ENCODE results near the gene KIF1A. TPM values are rescaled to one million over a fixed set of nuclear protein-coding genes. Genes with fewer than 3 reads are reported as not detected.
A peak's percentile ranks its signal among the peaks of the same experiment; 100 is the strongest.

Gene KIF1A
- total and polyA plus RNA-seq, 2 of the 8 experiments (the other 6 are each of a cell fraction or from before 2014, with no cell fraction given), result 61.3 to 281 TPM

DNA sequence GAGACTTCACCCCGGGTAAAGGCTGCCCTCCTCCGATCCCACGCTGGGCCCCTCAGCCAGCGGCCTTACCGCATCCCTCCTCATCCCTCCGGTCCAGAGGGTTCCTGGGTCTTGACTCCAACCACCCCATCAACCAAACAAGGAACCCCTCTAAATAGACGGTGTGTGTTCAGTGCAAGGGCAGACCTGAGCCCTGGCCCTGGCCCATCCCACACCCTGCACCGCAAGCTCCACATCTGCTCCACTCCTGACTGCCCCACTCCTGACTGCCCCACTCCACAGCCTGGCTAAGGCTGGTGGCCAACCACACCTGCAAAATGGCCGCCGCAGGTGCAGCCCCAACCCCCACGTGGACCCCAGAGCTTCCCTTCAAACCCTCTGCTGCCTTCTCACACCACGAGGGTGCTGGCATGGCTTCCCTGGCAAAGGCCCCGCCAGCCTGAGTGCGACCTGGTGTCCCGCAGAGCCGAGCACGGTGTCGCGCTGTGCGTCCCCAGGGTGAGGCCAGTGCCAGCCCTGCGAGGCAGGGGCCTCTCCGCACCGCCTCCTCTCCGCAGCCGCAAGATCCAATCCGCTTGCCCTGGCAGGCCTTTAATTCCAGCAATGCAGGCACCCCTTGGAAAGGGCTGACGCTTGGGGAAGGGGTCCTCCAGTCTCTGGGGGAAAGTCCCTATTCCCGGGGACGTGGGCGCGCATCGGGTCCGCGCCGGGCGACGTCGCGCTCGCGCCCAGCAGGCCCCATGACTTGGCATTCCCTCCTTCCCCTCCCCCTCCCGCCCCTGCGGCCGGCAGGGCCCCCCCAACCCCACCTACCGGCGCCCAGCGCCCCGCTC, 1.5 kb downstream of the KIF1A start:
- peak overlapping the region; percentile 10; the same call in 1 of the 2 replicates for H2BK20ac ChIP-seq (ENCODE audit: low read length)
- FAIRE-seq (no peak), DNase-seq (ENCODE audit: low read depth in 1 of 2, low spot score in 2 of 2) (peak in 1 of 2 experiments; percentile 66)
- H3K9me3 ChIP-seq (ENCODE audit: insufficient read depth in 2 of 2, low read depth in 1 of 2, low read length in 1 of 2), result no peaks in the 10 kb centered on the region; a peak in 1 of 4 replicates
- H2BK5ac ChIP-seq (ENCODE audit: low read depth, low read length), result no peak overlapping the region; the same call in 1 of the 2 replicates
- peak overlapping the region; percentile 88 for H3K18ac ChIP-seq (ENCODE audit: extremely low read depth, low read length)
- peak overlapping the region; percentile 84 for H3K27ac ChIP-seq (ENCODE audit: low read depth, low read length)
- H3K79me2 ChIP-seq (ENCODE audit: control insufficient read depth in 1 of 2, insufficient read depth in 2 of 2, low read length in 2 of 2), result peaks cover 44 to 53% of the 10 kb centered on the region in 2 experiments
- no peak overlapping the region for H3K23ac ChIP-seq (ENCODE audit: insufficient read length)
- H2BK15ac ChIP-seq (ENCODE audit: low read length), result peak overlapping the region; percentile 95
- 53% methylated on average over 15 of the region's 48 CpGs; no CpG with 5 or more reads in 1 of the 2 experiments for WGBS, 2 experiments (ENCODE audit: extremely low coverage in 1 of 2, insufficient coverage in 1 of 2, insufficient read length in 1 of 2, insufficient replicate concordance in 2 of 2, low coverage in 1 of 2, low lambda C conversion rate in 2 of 2, missing lambda C conversion rate in 1 of 2)
- peak overlapping the region; percentile 99 for H3K4ac ChIP-seq (replicated peaks; ENCODE audit: insufficient read length, low read depth, low read length)
- H2BK12ac ChIP-seq (ENCODE audit: low read depth, low read length), result peak overlapping the region; percentile 95; the same call in 1 of the 2 replicates
- H3K36me3 ChIP-seq (ENCODE audit: control insufficient read depth in 2 of 4, insufficient read depth in 4 of 4, low read length in 3 of 4), result peaks cover 0 to 7% (median 0%) of the 10 kb centered on the region in 4 experiments; a peak in 3 of 8 replicates
- peak overlapping the region; percentile 73 to 99 for H3K4me2 ChIP-seq (ENCODE audit: insufficient read depth in 1 of 2, low read depth in 2 of 2, low read length in 2 of 2)
- peak overlapping the region; percentile 95; the same call in 1 of the 2 replicates for H2AK5ac ChIP-seq (ENCODE audit: low read depth, low read length)
- H4K20me1 ChIP-seq (replicated peaks in 1 of 2; ENCODE audit: control insufficient read depth in 1 of 2, insufficient read depth in 2 of 2, low read length in 2 of 2), result peaks cover 25 to 30% of the 10 kb centered on the region in 2 experiments
- ChIA-PET CTCF (ENCODE audit: partially characterized antibody) (interaction anchor here (1.0 kb wide), 1 partner anchor 19 kb away, joined by 3 read pairs; no protein-coding TSS in a partner anchor), POLR2A (ENCODE audit: partially characterized antibody) (interaction anchor here (0.5 to 4.3 kb wide), 18 partner anchors 8 to 825 kb away, joined by 3 to 52 read pairs (median 8); no protein-coding TSS in a partner anchor)
- H3K14ac ChIP-seq (ENCODE audit: insufficient read length), result no peak overlapping the region
- peak overlapping the region; percentile 1 for H3K56ac ChIP-seq (replicated peaks; ENCODE audit: insufficient read length, low read depth, low read length)
- peak overlapping the region; percentile 69 to 100 (median 80) for H3K4me3 ChIP-seq (ENCODE audit: extremely low read depth in 1 of 4, insufficient read depth in 2 of 4, low read depth in 3 of 4, low read length in 4 of 4)
- peaks cover 12% of the 10 kb centered on the region for H3K79me1 ChIP-seq (ENCODE audit: low read depth, low read length)
- peak overlapping the region; percentile 87 for H4K5ac ChIP-seq (ENCODE audit: insufficient read length, low read depth, low read length)
- H3K4me1 ChIP-seq (replicated peaks in 1 of 4; ENCODE audit: control insufficient read depth in 3 of 4, insufficient read depth in 4 of 4, low read length in 3 of 4), result peaks cover 0 to 20% (median 16%) of the 10 kb centered on the region in 4 experiments; a peak in 6 of 7 replicates
- peak overlapping the region; percentile 37 to 85 (median 74) for H3K9ac ChIP-seq (replicated peaks in 1 of 4; ENCODE audit: extremely low read depth in 1 of 4, low read depth in 3 of 4, low read length in 3 of 4)
- H3K27me3 ChIP-seq (replicated peaks in 1 of 4; ENCODE audit: control insufficient read depth in 3 of 4, extremely low read depth in 1 of 4, insufficient read depth in 3 of 4, low read length in 3 of 4), result peaks cover 0 to 2% (median 0%) of the 10 kb centered on the region in 4 experiments; a peak in 1 of 7 replicates
- peaks cover 9% of the 10 kb centered on the region; the same call in 1 of the 2 replicates for H3K23me2 ChIP-seq (ENCODE audit: low read depth, low read length)
- H2AFZ ChIP-seq (ENCODE audit: low read length), result no peak overlapping the region
- peak overlapping the region; percentile 96 for H4K91ac ChIP-seq (replicated peaks; ENCODE audit: insufficient read length, low read length)
- peak overlapping the region; percentile 81 for H4K8ac ChIP-seq (ENCODE audit: extremely low read depth, insufficient read depth, low read length)
- H2BK120ac ChIP-seq (replicated peaks; ENCODE audit: low read depth, low read length), result peak overlapping the region; percentile 83
- TF ChIP-seq YY1 (IDR thresholded peaks at IDR 0.05; ENCODE audit: low read depth, low read length) (peak; percentile 89), POLR2AphosphoS5 (IDR thresholded peaks at IDR 0.05; ENCODE audit: low read depth, low read length) (no peak; the same call in 1 of the 2 replicates), BACH1 (IDR thresholded peaks at IDR 0.05; ENCODE audit: low read length) (peak; percentile 29; the same call in 1 of the 2 replicates), PHF8 (conservative IDR thresholded peaks at IDR 0.05; ENCODE audit: low read depth, low read length) (0 out of 2 replicates have a peak, but pooled peaks have one; percentile 18), MAFK (IDR thresholded peaks at IDR 0.05; ENCODE audit: low read depth, low read length) (peak; percentile 29; the same call in 1 of the 2 replicates), MAX (IDR thresholded peaks at IDR 0.05) (peak; percentile 74), SIN3A (conservative IDR thresholded peaks at IDR 0.05 in 1 of 2, IDR thresholded peaks at IDR 0.05 in 1 of 2; ENCODE audit: low read depth in 1 of 2, low read length in 2 of 2) (peak in 1 of 2 experiments; percentile 20; a peak in 1 of 4 replicates), GABPA (IDR thresholded peaks at IDR 0.05; ENCODE audit: borderline replicate concordance, insufficient read depth, low read length) (no peak), HDAC6 (IDR thresholded peaks at IDR 0.05; ENCODE audit: low read depth, low read length) (no peak)
